ENCODE results near the gene NAP1L4.

The NAP1L4 gene

GRCh38 chr11:2902784-2903671 is 89.1 kb downstream of the NAP1L4 start:
- FAIRE-seq, result no peak

GRCh38 chr11:2901854-2902783 is 90.0 kb downstream of the NAP1L4 start:
- no peak for FAIRE-seq

- FAIRE-seq, result no peak
Measured at GRCh38 chr11:2901196-2901796, 90.8 kb downstream of the NAP1L4 start.

- no peak for FAIRE-seq
Measured at GRCh38 chr11:2899080-2899783, 92.9 kb downstream of the NAP1L4 start.

GRCh38 chr11:2898366-2899079 is 93.6 kb downstream of the NAP1L4 start:
- FAIRE-seq, result no peak

- no peak for FAIRE-seq
Measured at GRCh38 chr11:2897048-2897447, 95.1 kb downstream of the NAP1L4 start.

- no peak for FAIRE-seq
Measured at GRCh38 chr11:2896047-2896446, 96.1 kb downstream of the NAP1L4 start.
